ENCODE data around the gene WDR1. TPM values are rescaled to one million over a fixed set of nuclear protein-coding genes. Genes with fewer than 3 reads are reported as not detected.

The WDR1 gene
- total RNA-seq, 2 experiments from 2014 or later: 197 to 198 TPM

DNA sequence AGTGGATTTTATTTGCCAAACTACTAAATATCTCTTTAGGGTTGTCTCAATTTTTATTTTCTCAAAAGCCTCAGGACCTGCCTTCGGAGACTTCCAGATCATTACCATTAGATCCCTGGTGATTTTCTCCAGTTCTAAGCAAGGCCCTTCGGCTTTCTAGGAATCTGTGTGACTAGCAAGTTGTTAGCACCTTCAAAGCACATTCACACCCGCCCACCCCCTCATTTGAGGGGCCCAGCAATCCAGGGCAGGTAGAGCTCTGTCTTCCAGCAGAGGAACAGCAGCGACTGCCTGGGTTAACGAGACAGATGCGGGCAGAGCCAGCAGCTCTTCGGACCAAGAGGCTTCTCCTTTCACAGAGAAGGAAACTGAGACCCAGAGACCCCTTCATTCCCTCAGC lies 2.0 kb downstream of the WDR1 start:
- Histone ChIP-seq H3K27me3 (ENCODE audit: control insufficient read depth in 1 of 2, insufficient read depth in 2 of 2, low read length in 2 of 2) (no peaks in the 10 kb centered on the region), H3K4me3 (ENCODE audit: low read length) (peak overlapping the region; percentile 90), H3K36me3 (ENCODE audit: insufficient read depth, low read length) (peaks cover 62% of the 10 kb centered on the region), H3K27ac (ENCODE audit: low read depth in 1 of 2, low read length in 2 of 2) (peak overlapping the region; percentile 14 to 74), H3K4me1 (ENCODE audit: insufficient read depth, low read length) (peaks cover 91% of the 10 kb centered on the region), H3K9me3 (ENCODE audit: control insufficient read depth in 1 of 2, insufficient read depth in 1 of 2, low read length in 2 of 2) (no peaks in the 10 kb centered on the region)
- DNase-seq (no peak), ATAC-seq (ENCODE audit: poor library complexity) (no peak)
- POLR2A ChIA-PET: interaction anchor here (1.0 to 2.1 kb wide), 4 partner anchors 7 to 21 kb away, joined by 5 to 8 read pairs (median 7); no protein-coding TSS in a partner anchor
- Mint-ChIP-seq H3K27ac (peak overlapping the region; percentile 99), H3K4me1 (ENCODE audit: low read depth) (peaks cover 92% of the 10 kb centered on the region), H3K9me3 (no peaks in the 10 kb centered on the region), H3K4me3 (peak overlapping the region; percentile 99), H3K27me3 (no peaks in the 10 kb centered on the region), H3K36me3 (ENCODE audit: low read depth) (peaks cover 76% of the 10 kb centered on the region)
- TF ChIP-seq, protein P1, sequence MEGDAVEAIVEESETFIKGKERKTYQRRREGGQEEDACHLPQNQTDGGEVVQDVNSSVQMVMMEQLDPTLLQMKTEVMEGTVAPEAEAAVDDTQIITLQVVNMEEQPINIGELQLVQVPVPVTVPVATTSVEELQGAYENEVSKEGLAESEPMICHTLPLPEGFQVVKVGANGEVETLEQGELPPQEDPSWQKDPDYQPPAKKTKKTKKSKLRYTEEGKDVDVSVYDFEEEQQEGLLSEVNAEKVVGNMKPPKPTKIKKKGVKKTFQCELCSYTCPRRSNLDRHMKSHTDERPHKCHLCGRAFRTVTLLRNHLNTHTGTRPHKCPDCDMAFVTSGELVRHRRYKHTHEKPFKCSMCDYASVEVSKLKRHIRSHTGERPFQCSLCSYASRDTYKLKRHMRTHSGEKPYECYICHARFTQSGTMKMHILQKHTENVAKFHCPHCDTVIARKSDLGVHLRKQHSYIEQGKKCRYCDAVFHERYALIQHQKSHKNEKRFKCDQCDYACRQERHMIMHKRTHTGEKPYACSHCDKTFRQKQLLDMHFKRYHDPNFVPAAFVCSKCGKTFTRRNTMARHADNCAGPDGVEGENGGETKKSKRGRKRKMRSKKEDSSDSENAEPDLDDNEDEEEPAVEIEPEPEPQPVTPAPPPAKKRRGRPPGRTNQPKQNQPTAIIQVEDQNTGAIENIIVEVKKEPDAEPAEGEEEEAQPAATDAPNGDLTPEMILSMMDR (IDR thresholded peaks at IDR 0.05): no peak
- CTCF ChIA-PET: interaction anchor here (1.1 kb wide), 1 partner anchor 44 kb away, joined by 3 read pairs; no protein-coding TSS in a partner anchor
- intact Hi-C loops (cut with DNase I, micrococcal nuclease): loop anchor here (1.0 to 10.0 kb wide), 5 partner anchors 17 to 420 kb away; partner anchors contain the start of gene SLC2A9 (in 1 of the 2)

DNA sequence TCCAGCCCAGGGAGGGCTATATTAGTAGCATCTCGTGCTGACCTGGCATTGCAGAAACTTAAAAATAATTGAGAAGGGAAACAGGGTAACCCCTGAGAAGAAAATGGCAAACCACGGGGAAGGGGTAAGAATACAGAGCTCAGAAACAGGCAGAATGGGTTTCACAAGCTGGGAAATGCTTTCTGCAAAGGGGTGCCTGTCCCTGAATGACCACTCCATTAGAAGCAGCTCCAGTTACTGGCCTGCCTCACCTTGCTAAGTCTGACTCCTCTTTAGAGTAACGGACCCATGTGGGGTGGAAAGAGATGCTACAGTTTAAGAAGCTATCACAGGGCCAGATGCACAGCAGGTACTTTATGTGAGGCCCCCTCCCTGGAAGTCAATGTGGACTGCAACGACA lies 2.5 kb downstream of the WDR1 start:
- Histone ChIP-seq H3K36me3 (ENCODE audit: insufficient read depth, low read length) (peaks cover 65% of the 10 kb centered on the region), H3K27me3 (ENCODE audit: control insufficient read depth in 1 of 2, insufficient read depth in 2 of 2, low read length in 2 of 2) (no peaks in the 10 kb centered on the region), H3K27ac (ENCODE audit: low read depth in 1 of 2, low read length in 2 of 2) (no peak overlapping the region), H3K4me3 (ENCODE audit: low read length) (no peak overlapping the region), H3K4me1 (ENCODE audit: insufficient read depth, low read length) (peaks cover 91% of the 10 kb centered on the region), H3K9me3 (ENCODE audit: control insufficient read depth in 1 of 2, insufficient read depth in 1 of 2, low read length in 2 of 2) (no peaks in the 10 kb centered on the region)
- Mint-ChIP-seq H3K27me3 (no peaks in the 10 kb centered on the region), H3K4me3 (peak overlapping the region; percentile 99), H3K27ac (peak overlapping the region; percentile 99), H3K9me3 (no peaks in the 10 kb centered on the region), H3K36me3 (ENCODE audit: low read depth) (peaks cover 80% of the 10 kb centered on the region), H3K4me1 (ENCODE audit: low read depth) (peaks cover 92% of the 10 kb centered on the region)
- DNase-seq: no peak
- TF ChIP-seq, protein P1 (IDR thresholded peaks at IDR 0.05): no peak
- CTCF ChIA-PET: no interaction called here
- ATAC-seq (ENCODE audit: poor library complexity): no peak
- intact Hi-C loops (cut with DNase I, micrococcal nuclease): loop anchor here in 1 of 2 experiments (1.0 to 10.0 kb wide), 3 partner anchors 17 to 419 kb away; partner anchors contain the start of gene SLC2A9
- POLR2A ChIA-PET: interaction anchor here (1.6 to 2.1 kb wide), 2 partner anchors 14 to 21 kb away, joined by 7 read pairs; no protein-coding TSS in a partner anchor

DNA sequence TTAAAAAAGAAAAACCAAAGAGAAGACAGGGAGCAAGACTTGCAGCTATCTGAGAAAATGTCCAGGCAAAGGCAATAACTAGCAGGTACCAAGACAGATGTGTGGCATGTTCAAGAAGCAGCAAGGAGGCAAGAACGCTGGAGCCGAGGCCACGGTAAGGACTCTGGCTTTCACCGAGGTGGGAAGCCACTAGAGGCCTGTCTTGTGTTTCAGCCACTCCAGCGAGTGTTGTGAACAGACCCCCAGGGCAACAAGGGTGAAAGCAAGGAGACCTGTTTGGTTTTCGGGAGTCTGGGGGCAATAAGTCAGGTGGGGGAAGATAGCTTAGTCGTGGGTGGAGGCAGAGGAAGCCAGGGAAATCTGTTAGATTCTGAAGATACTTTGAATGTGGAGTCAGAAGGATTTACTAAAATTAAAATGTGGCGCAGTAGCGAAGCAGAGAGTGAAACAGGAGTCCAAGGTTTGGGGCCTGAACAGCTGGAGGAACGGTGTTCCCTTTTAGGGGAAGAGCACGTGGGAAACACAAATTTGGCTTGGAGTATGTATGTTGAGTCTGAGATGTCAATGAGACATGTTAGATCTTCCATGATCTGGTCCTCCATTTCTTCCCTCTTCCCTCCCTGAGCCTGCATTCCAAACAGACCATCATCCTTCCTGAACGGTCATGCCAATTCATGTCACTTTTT lies 3.1 kb downstream of the WDR1 start:
- CTCF ChIA-PET: no interaction called here
- H3K36me3 Mint-ChIP-seq (ENCODE audit: low read depth): peaks cover 87% of the 10 kb centered on the region

More for the DNA sequence above, 3.1 kb downstream of the WDR1 start:
- Histone ChIP-seq H3K27ac (ENCODE audit: low read depth in 1 of 2, low read length in 2 of 2) (no peak overlapping the region), H3K36me3 (ENCODE audit: insufficient read depth, low read length) (peaks cover 72% of the 10 kb centered on the region), H3K9me3 (ENCODE audit: control insufficient read depth in 1 of 2, insufficient read depth in 1 of 2, low read length in 2 of 2) (no peaks in the 10 kb centered on the region), H3K4me3 (ENCODE audit: low read length) (no peak overlapping the region), H3K4me1 (ENCODE audit: insufficient read depth, low read length) (peaks cover 92% of the 10 kb centered on the region), H3K27me3 (ENCODE audit: control insufficient read depth in 1 of 2, insufficient read depth in 2 of 2, low read length in 2 of 2) (no peaks in the 10 kb centered on the region)
- Mint-ChIP-seq H3K27me3 (no peaks in the 10 kb centered on the region), H3K9me3 (no peaks in the 10 kb centered on the region), H3K27ac (peak overlapping the region; percentile 99), H3K4me3 (peak overlapping the region; percentile 99), H3K4me1 (ENCODE audit: low read depth) (peaks cover 92% of the 10 kb centered on the region)
- POLR2A ChIA-PET: interaction anchor here (0.9 to 2.1 kb wide), 3 partner anchors 9 to 20 kb away, joined by 3 to 7 read pairs (median 3); no protein-coding TSS in a partner anchor
- DNase-seq (no peak), ATAC-seq (ENCODE audit: poor library complexity) (no peak)
- TF ChIP-seq, protein P1 (IDR thresholded peaks at IDR 0.05): no peak
- intact Hi-C loops (cut with DNase I, micrococcal nuclease): loop anchor here in 1 of 2 experiments (1.0 to 10.0 kb wide), 3 partner anchors 16 to 419 kb away; partner anchors contain the start of gene SLC2A9

Data from CD4-positive, alpha-beta T cell (primary cell).